Ishikawa (cell line): ENCODE results near the gene GPC1.

ENCODE experiments used
- CEBPB ChIP-seq: IDR thresholded peaks from 2 replicates; pipeline ENCODE4 v1.6.1; 2012
- CREB1 ChIP-seq: IDR thresholded peaks from 2 replicates; pipeline ENCODE4 v1.6.1; 2012; ENCODE audit warnings: low read depth
- EP300 ChIP-seq: IDR thresholded peaks from 2 replicates; pipeline ENCODE4 v1.6.1; 2012; ENCODE audit warnings: borderline replicate concordance
- FOXM1 ChIP-seq: IDR thresholded peaks from 2 replicates; pipeline ENCODE4 v1.6.1; 2012; ENCODE audit warnings: low read depth, borderline replicate concordance
- NFIC ChIP-seq: IDR thresholded peaks from 2 replicates; pipeline ENCODE4 v1.6.1; 2012
- RAD21 ChIP-seq: IDR thresholded peaks from 2 replicates; pipeline ENCODE4 v1.6.1; 2012; ENCODE audit warnings: low read depth
- REST ChIP-seq: IDR thresholded peaks from 2 replicates; pipeline ENCODE4 v1.6.1; 2012; ENCODE audit warnings: low read depth, mild to moderate bottlenecking
- TCF12 ChIP-seq: IDR thresholded peaks from 2 replicates; pipeline ENCODE4 v1.6.1; 2012; ENCODE audit warnings: low read depth
- TEAD4 ChIP-seq: IDR thresholded peaks from 2 replicates; pipeline ENCODE4 v1.6.1; 2012
- YY1 ChIP-seq: IDR thresholded peaks from 2 replicates; pipeline ENCODE4 v1.6.1; 2012; ENCODE audit warnings: low read depth
- ZBTB7A ChIP-seq: IDR thresholded peaks from 2 replicates; pipeline ENCODE4 v1.6.1; 2012; ENCODE audit warnings: low read depth
- TF ChIP-seq, protein P1 (sequence below): IDR thresholded peaks from 2 replicates; pipeline ENCODE4 v1.6.1; 2012
- TF ChIP-seq, protein P2 (sequence below): IDR thresholded peaks from 2 replicates; pipeline ENCODE4 v1.6.1; 2012

DNA sequence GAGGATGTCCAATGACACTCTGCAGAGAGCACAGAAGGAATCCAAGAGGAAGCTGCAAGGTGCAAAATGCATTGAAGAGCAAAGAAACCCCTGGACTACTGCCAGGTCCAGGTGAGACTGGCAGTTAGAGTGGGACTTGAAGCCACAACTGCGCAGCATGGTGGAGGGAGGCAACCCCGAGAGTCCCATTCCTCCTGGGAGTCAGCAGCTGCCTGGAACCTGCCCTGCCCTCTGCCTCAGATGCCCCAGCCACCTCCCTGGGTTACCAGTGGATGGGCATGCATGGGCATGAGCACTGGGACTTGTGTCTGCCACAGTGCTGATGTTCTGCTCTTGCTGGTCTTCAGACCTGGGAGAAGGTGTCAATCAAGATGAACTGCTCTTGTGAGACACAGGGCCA lies 79.2 kb downstream of the GPC1 start:
- TF ChIP-seq YY1, result no peak
- TF ChIP-seq NFIC, result no peak
- TF ChIP-seq, protein P1, sequence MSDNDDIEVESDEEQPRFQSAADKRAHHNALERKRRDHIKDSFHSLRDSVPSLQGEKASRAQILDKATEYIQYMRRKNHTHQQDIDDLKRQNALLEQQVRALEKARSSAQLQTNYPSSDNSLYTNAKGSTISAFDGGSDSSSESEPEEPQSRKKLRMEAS, result no peak
- TF ChIP-seq CREB1, result no peak
- TF ChIP-seq, protein P2, sequence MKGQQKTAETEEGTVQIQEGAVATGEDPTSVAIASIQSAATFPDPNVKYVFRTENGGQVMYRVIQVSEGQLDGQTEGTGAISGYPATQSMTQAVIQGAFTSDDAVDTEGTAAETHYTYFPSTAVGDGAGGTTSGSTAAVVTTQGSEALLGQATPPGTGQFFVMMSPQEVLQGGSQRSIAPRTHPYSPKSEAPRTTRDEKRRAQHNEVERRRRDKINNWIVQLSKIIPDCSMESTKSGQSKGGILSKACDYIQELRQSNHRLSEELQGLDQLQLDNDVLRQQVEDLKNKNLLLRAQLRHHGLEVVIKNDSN, result no peak
- no peak for TF ChIP-seq FOXM1
- no peak for TF ChIP-seq EP300
- TF ChIP-seq CEBPB, result no peak
- TF ChIP-seq ZBTB7A, result no peak
- TF ChIP-seq RAD21, result no peak
- TF ChIP-seq TEAD4, result no peak
- TF ChIP-seq REST, result no peak
- no peak for TF ChIP-seq TCF12
